ENCODE measurements around the gene PCDHA12. TPM values are rescaled to one million over a fixed set of nuclear protein-coding genes. Genes with fewer than 3 reads are reported as not detected.
"Not testable (repeated sequence)": the region's sequence is repeated elsewhere in the genome, so short reads cannot be mapped to it uniquely, and the experiment has no call there.

The PCDHA12 gene
- total RNA-seq, 1 donor from 2014 or later, result not detected

GRCh38 chr5:140870221-140871201 lies 4.6 kb upstream of the PCDHA12 start:
- Mint-ChIP-seq H3K27me3 (ENCODE audit: insufficient read depth) (no peaks in the 10 kb centered on the region), H3K4me1 (ENCODE audit: low read depth) (no peaks in the 10 kb centered on the region), H3K9me3 (peaks cover 21% of the 10 kb centered on the region), H3K36me3 (ENCODE audit: low read depth) (no peaks in the 10 kb centered on the region), H3K27ac (no peak overlapping the region), H3K4me3 (no peak overlapping the region)
- no peak for DNase-seq (ENCODE audit: low spot score)
- intact Hi-C loops (cut with micrococcal nuclease), result no loop called here

- not testable (repeated sequence) for H3K36me3 Mint-ChIP-seq (ENCODE audit: low read depth); H3K27ac Mint-ChIP-seq; H3K4me3 Mint-ChIP-seq; H3K27me3 Mint-ChIP-seq (ENCODE audit: insufficient read depth); H3K4me1 Mint-ChIP-seq (ENCODE audit: low read depth); DNase-seq (ENCODE audit: low spot score)
- intact Hi-C loops (cut with micrococcal nuclease), result loop anchor here (5.0 kb wide), 1 partner anchor 44 kb away; the partner anchor contains the start of gene PCDHA7
- peaks cover 39% of the 10 kb centered on the region for H3K9me3 Mint-ChIP-seq
Observed at GRCh38 chr5:140876541-140877261, 1.6 kb downstream of the PCDHA12 start.

DNA sequence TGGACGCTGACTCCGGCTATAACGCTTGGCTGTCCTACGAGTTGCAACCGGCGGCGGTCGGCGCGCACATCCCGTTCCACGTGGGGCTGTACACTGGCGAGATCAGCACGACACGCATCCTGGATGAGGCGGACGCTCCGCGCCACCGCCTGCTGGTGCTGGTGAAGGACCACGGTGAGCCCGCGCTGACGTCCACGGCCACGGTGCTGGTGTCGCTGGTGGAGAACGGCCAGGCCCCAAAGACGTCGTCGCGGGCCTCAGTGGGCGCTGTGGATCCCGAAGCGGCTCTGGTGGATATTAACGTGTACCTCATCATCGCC lies 2.1 kb downstream of the PCDHA12 start:
- DNase-seq (ENCODE audit: low spot score), result no peak
- no peaks in the 10 kb centered on the region for H3K36me3 Mint-ChIP-seq (ENCODE audit: low read depth)
- H3K27ac Mint-ChIP-seq, result no peak overlapping the region
- no peak overlapping the region for H3K4me3 Mint-ChIP-seq
- intact Hi-C loops (cut with micrococcal nuclease), result loop anchor here (5.0 kb wide), 1 partner anchor 45 kb away; the partner anchor contains the start of gene PCDHA7
- H3K27me3 Mint-ChIP-seq (ENCODE audit: insufficient read depth), result no peaks in the 10 kb centered on the region
- H3K4me1 Mint-ChIP-seq (ENCODE audit: low read depth), result no peaks in the 10 kb centered on the region
- peaks cover 41% of the 10 kb centered on the region for H3K9me3 Mint-ChIP-seq

DNA sequence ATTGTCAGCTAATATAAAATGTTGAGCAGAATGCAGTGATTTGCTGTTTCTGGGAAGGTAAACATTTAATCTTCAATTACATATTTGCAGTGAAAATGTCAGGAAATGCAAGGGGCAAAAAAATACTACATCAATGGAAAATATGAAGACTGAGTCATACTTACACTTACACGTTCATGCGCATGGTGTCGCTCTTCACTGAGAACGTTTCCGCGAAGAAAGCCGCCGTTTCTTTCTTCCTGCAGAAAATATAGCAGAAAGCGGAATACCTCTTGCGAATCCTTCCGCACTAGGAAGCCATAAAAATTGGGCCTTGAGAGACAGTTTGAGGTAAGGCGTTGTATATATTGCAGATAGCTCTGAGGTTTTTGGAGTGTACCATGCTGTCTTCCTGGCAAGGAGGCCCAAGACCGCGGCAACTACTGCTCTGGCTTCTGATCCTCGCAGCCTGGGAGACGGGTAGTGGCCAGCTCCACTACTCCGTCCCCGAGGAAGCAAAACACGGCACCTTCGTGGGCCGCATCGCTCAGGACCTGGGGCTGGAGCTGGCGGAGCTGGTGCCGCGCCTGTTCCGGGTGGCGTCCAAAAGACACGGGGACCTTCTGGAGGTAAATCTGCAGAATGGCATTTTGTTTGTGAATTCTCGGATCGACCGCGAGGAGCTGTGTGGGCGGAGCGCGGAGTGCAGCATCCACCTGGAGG lies 6.9 kb downstream of the PCDHA12 start, which contains the start of gene PCDHA13:
Gene PCDHA13, plus strand, starts transcription at position 236 of the 702 bp plus-strand sequence. Its CDS starts 145 bp downstream, at position 381.
- Mint-ChIP-seq H3K27ac (no peak within 1 kb of the TSS), H3K27me3 (ENCODE audit: insufficient read depth) (no peaks in the 10 kb centered on the region), H3K4me1 (ENCODE audit: low read depth) (no peaks in the 10 kb centered on the region), H3K4me3 (no peak within 1 kb of the TSS), H3K9me3 (peaks cover 40% of the 10 kb centered on the region), H3K36me3 (ENCODE audit: low read depth) (no peaks in the 10 kb centered on the region)
- no peak for DNase-seq (ENCODE audit: low spot score)
- intact Hi-C loops (cut with micrococcal nuclease), result loop anchor here (10.0 kb wide), 1 partner anchor 87 kb away; the partner anchor contains the start of gene PCDHA2

DNA sequence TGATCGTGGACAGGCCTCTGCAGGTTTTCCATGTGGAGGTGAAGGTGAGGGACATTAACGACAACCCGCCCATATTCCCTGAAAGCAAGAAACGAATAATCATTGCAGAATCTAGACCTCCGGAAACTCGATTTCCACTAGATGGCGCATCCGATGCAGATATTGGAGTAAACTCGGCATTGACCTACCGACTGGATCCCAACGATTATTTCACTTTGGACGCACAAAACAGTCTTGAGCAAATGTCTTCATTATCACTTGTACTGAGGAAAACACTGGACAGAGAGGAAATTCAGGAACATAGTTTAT lies 7.4 kb downstream of the PCDHA12 start:
- Mint-ChIP-seq H3K9me3 (peaks cover 43% of the 10 kb centered on the region), H3K27ac (no peak overlapping the region), H3K4me1 (ENCODE audit: low read depth) (no peaks in the 10 kb centered on the region), H3K27me3 (ENCODE audit: insufficient read depth) (no peaks in the 10 kb centered on the region), H3K4me3 (no peak overlapping the region), H3K36me3 (ENCODE audit: low read depth) (no peaks in the 10 kb centered on the region)
- intact Hi-C loops (cut with micrococcal nuclease), result loop anchor here (10.0 kb wide), 1 partner anchor 88 kb away; the partner anchor contains the start of gene PCDHA2
- no peak for DNase-seq (ENCODE audit: low spot score)

GRCh38 chr5:140883373-140883772 lies 8.3 kb downstream of the PCDHA12 start:
- Mint-ChIP-seq H3K27ac (no peak overlapping the region), H3K4me1 (ENCODE audit: low read depth) (no peaks in the 10 kb centered on the region), H3K27me3 (ENCODE audit: insufficient read depth) (no peaks in the 10 kb centered on the region), H3K4me3 (no peak overlapping the region), H3K36me3 (ENCODE audit: low read depth) (no peaks in the 10 kb centered on the region), H3K9me3 (peaks cover 44% of the 10 kb centered on the region)
- no peak for DNase-seq (ENCODE audit: low spot score)
- intact Hi-C loops (cut with micrococcal nuclease), result loop anchor here (10.0 kb wide), 1 partner anchor 89 kb away; the partner anchor contains the start of gene PCDHA2

- Mint-ChIP-seq H3K36me3 (ENCODE audit: low read depth) (no peaks in the 10 kb centered on the region), H3K4me3 (no peak overlapping the region), H3K4me1 (ENCODE audit: low read depth) (no peaks in the 10 kb centered on the region), H3K9me3 (peaks cover 39% of the 10 kb centered on the region), H3K27me3 (ENCODE audit: insufficient read depth) (no peaks in the 10 kb centered on the region), H3K27ac (no peak overlapping the region)
- intact Hi-C loops (cut with micrococcal nuclease), result loop anchor here (10.0 kb wide), 1 partner anchor 89 kb away; the partner anchor contains the start of gene PCDHA2
- no peak for DNase-seq (ENCODE audit: low spot score)
Observed at GRCh38 chr5:140883927-140884697, 9.0 kb downstream of the PCDHA12 start.

DNA sequence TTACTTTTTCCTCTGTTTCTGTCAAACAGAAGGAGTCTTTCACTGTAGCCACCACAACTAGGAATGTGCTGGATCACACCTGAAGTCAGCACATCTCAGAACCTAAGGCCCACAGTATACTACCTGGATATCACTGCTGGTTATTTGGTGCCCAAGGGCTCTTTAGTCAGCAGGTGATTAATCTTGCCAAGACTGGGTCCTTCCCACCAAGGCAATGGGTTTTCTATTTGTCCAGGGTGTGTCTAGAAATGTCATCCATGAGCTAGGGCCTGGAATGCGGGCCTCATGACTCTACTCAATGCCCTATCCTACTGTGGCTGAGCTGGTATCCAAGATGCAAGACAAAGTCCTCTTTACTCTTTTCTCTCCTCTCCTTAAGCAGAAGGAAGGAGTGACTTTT lies 41.2 kb downstream of the PCDHA12 start:
- Mint-ChIP-seq H3K27me3 (ENCODE audit: insufficient read depth) (no peaks in the 10 kb centered on the region), H3K4me1 (ENCODE audit: low read depth) (no peaks in the 10 kb centered on the region), H3K9me3 (peaks cover 24% of the 10 kb centered on the region), H3K4me3 (no peak overlapping the region), H3K27ac (no peak overlapping the region), H3K36me3 (ENCODE audit: low read depth) (no peaks in the 10 kb centered on the region)
- DNase-seq (ENCODE audit: low spot score), result no peak
- intact Hi-C loops (cut with micrococcal nuclease), result no loop called here

DNA sequence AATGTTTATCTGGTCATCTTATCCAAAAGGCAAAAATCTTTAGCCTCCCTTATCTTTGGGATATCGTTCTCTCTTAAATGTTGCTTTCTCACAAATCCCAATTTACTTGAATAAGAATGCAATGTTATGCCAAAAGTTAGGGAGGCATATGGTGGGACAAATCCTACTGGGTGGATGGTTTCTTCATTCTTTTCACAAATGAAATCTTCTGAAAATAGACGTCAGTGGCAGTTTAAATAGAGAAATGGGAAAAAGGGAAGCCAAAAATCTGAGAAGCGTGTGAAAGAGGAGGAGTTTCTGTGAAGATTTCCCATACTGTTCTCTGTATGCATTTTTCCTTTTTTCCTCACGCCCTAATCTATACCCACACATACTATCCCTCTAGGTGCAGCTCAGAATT lies 48.5 kb downstream of the PCDHA12 start:
- peaks cover 13% of the 10 kb centered on the region for H3K9me3 Mint-ChIP-seq
- H3K4me3 Mint-ChIP-seq, result no peak overlapping the region
- peaks cover 7% of the 10 kb centered on the region for H3K27me3 Mint-ChIP-seq (ENCODE audit: insufficient read depth)
- H3K36me3 Mint-ChIP-seq (ENCODE audit: low read depth), result no peaks in the 10 kb centered on the region
- intact Hi-C loops (cut with micrococcal nuclease), result no loop called here
- no peaks in the 10 kb centered on the region for H3K4me1 Mint-ChIP-seq (ENCODE audit: low read depth)
- H3K27ac Mint-ChIP-seq, result no peak overlapping the region
- no peak for DNase-seq (ENCODE audit: low spot score)

- Mint-ChIP-seq H3K9me3 (peaks cover 12% of the 10 kb centered on the region), H3K4me3 (no peak within 1 kb of the TSS), H3K27ac (no peak within 1 kb of the TSS), H3K36me3 (ENCODE audit: low read depth) (no peaks in the 10 kb centered on the region), H3K4me1 (ENCODE audit: low read depth) (no peaks in the 10 kb centered on the region), H3K27me3 (ENCODE audit: insufficient read depth) (peaks cover 7% of the 10 kb centered on the region)
- intact Hi-C loops (cut with micrococcal nuclease), result no loop called here
- DNase-seq (ENCODE audit: low spot score), result no peak
Observed at GRCh38 chr5:140925806-140926442, 50.8 kb downstream of the PCDHA12 start, which contains the start of gene PCDHAC1. Gene PCDHAC1 (plus strand): TSS chr5:140926299. CDS start chr5:140926893, 594 bp downstream.

DNA sequence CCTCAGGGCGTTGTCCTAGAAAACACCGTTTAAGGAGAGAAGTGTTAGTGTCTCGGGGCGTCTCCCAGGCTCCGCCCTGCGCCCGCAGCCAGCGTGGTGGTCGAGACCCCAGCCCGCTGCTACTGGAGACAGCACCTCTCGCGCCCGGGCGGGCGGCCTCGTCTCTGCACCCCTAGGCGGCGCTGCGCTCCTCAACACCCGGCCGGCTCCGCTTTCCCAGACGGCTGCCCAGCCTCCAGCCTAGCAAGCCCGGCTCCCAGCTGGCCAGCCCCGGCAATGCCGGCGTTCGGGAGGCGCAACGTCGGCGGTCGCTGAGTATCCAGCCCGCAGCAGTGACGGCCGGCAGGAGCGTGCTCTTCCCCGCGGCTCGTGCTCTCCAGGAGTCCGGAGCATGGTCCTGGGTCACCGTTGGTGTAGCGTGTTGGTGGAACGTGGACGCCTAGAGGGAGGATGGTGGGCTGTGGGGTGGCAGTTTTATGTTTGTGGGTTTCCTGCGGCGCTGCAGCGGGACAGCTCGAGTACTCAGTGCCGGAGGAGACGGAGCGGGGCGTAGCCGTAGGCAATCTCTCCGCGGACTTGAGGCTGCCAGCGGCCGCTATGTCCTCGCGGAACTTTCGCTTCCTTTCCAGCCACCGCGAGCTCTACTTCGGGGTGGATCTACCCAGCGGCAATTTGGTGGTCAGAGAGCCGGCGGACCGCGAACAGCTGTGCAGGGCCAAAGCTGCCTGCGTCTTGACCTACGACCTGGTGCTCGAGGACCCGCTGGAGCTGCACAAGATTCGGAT lies 51.5 kb downstream of the PCDHA12 start:
- Mint-ChIP-seq H3K4me1 (ENCODE audit: low read depth) (no peaks in the 10 kb centered on the region), H3K9me3 (peaks cover 7% of the 10 kb centered on the region), H3K27ac (no peak overlapping the region), H3K4me3 (no peak overlapping the region), H3K36me3 (ENCODE audit: low read depth) (no peaks in the 10 kb centered on the region), H3K27me3 (ENCODE audit: insufficient read depth) (peaks cover 7% of the 10 kb centered on the region)
- DNase-seq (ENCODE audit: low spot score), result no peak
- intact Hi-C loops (cut with micrococcal nuclease), result no loop called here
